ENCODE measurements around the gene SEPTIN10.

Gene SEPTIN10

GRCh38 chr2:109638795-109639194 lies 25.0 kb upstream of the SEPTIN10 start:
- H3K4me3 ChIP-seq (ENCODE audit: low read depth, low read length): no peak overlapping the region
- TF ChIP-seq, protein P1, sequence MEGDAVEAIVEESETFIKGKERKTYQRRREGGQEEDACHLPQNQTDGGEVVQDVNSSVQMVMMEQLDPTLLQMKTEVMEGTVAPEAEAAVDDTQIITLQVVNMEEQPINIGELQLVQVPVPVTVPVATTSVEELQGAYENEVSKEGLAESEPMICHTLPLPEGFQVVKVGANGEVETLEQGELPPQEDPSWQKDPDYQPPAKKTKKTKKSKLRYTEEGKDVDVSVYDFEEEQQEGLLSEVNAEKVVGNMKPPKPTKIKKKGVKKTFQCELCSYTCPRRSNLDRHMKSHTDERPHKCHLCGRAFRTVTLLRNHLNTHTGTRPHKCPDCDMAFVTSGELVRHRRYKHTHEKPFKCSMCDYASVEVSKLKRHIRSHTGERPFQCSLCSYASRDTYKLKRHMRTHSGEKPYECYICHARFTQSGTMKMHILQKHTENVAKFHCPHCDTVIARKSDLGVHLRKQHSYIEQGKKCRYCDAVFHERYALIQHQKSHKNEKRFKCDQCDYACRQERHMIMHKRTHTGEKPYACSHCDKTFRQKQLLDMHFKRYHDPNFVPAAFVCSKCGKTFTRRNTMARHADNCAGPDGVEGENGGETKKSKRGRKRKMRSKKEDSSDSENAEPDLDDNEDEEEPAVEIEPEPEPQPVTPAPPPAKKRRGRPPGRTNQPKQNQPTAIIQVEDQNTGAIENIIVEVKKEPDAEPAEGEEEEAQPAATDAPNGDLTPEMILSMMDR (IDR thresholded peaks at IDR 0.05; ENCODE audit: insufficient read depth, low read depth, low read length, missing control alignments): no peak
- DNase-seq (ENCODE audit: low read depth): peak; percentile 67

- no peak overlapping the region; the same call in 1 of the 2 replicates for H3K4me3 ChIP-seq (ENCODE audit: low read depth, low read length)
- TF ChIP-seq, protein P1 (IDR thresholded peaks at IDR 0.05; ENCODE audit: insufficient read depth, low read depth, low read length, missing control alignments): no peak
- peak; percentile 84 for DNase-seq (ENCODE audit: low read depth)
These were observed 24.2 kb upstream of the SEPTIN10 start for GRCh38 chr2:109637749-109638570.

GRCh38 chr2:109636317-109636716 lies 22.6 kb upstream of the SEPTIN10 start:
- TF ChIP-seq, protein P1 (IDR thresholded peaks at IDR 0.05; ENCODE audit: insufficient read depth, low read depth, low read length, missing control alignments): no peak
- H3K4me3 ChIP-seq (ENCODE audit: low read depth, low read length): no peak overlapping the region
- DNase-seq (ENCODE audit: low read depth): no peak

- TF ChIP-seq, protein P1 (IDR thresholded peaks at IDR 0.05; ENCODE audit: insufficient read depth, low read depth, low read length, missing control alignments): no peak
- no peak for DNase-seq (ENCODE audit: low read depth)
- no peak overlapping the region for H3K4me3 ChIP-seq (ENCODE audit: low read depth, low read length)
These were observed 21.9 kb upstream of the SEPTIN10 start for GRCh38 chr2:109635426-109636304.

DNA sequence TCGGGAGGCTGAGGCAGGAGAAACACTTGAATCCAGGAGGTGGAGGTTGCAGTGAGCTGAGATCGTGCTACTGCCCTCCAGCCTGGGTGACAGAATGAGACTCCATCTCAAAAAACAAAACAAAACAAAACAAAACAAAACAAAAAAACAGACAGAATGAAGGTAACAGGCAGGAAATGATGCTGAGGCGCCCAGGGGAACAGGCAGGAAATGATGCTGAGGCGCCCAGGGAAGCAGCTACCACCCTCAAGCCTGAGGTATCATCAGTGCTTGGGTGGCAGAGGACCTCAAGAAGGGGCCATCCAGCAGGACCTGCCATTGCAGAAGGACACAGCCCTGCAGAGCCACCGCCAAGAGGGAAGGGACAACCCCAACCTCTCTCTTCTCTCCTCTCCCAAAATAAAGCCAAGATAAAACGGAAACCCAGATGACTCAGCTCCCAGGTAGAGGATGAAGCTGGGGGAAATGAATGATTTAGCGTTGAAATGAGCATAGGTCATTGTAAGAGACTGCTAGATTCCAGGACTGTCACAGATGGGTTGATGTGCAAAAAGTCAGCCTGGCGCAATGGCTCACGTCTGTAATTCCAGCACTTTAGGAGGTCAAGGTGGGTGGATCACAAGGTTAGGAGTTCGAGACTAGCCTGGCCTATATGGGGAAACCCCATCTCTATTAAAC lies 19.7 kb upstream of the SEPTIN10 start:
- TF ChIP-seq, protein P1 (IDR thresholded peaks at IDR 0.05; ENCODE audit: insufficient read depth, low read depth, low read length, missing control alignments): no peak
- peak; percentile 47 for DNase-seq (ENCODE audit: low read depth)
- no peak overlapping the region for H3K4me3 ChIP-seq (ENCODE audit: low read depth, low read length)

GRCh38 chr2:109632158-109632789 lies 18.5 kb upstream of the SEPTIN10 start:
- H3K4me3 ChIP-seq (ENCODE audit: low read depth, low read length): no peak overlapping the region
- TF ChIP-seq, protein P1 (IDR thresholded peaks at IDR 0.05; ENCODE audit: insufficient read depth, low read depth, low read length, missing control alignments): no peak
- DNase-seq (ENCODE audit: low read depth): no peak
